SK-N-SH (cell line): Measurements from ENCODE around the gene COPS9. TPM values are rescaled to one million over a fixed set of nuclear protein-coding genes. Genes with fewer than 3 reads are reported as not detected.

Experiments
- CTCF ChIA-PET: fragments of 300-600, 350-600 bp; formaldehyde crosslinking; extraction: SDS; loops from one replicate; lab custom pipeline; 2021; lab: Yijun Ruan, JAX
- POLR2A ChIA-PET: fragments of 350-600 bp; sonication (Branson Sonifier 250); formaldehyde crosslinking; extraction: SDS; loops from one replicate; lab custom pipeline; 2020; ENCODE audit warnings: antibody characterized with exemption, inconsistent platforms; lab: Yijun Ruan, JAX
- DNase-seq: peaks from one replicate; pipeline ENCODE4 v3.0.0; 2012
- H2AFZ ChIP-seq: fragments of 200-600 bp; sonication (generic); 2 replicates; pipeline ENCODE4 v1.8.1; 2016; ENCODE audit warnings: antibody characterized with exemption, mild to moderate bottlenecking, low read depth
- H3F3A ChIP-seq: fragments of 200-600 bp; sonication (generic); replicated peaks from 2 replicates; pipeline ENCODE3; 2016; ENCODE audit warnings: antibody characterized with exemption, mild to moderate bottlenecking; ENCODE audit not compliant: insufficient read depth
- H3K27ac ChIP-seq, 2 experiments: fragments of 200-500 bp in 1 of 2; fragments of 200-600 bp in 1 of 2; sonication (Bioruptor generic) in 1 of 2; sonication (generic), shearing (Covaris generic) in 1 of 2; 2 replicates each; pipeline versions ENCODE4 v1.5.1 to v1.6.1; 2014 to 2016; ENCODE audit warnings: low read depth in 2 of 2, inconsistent platforms in 1 of 2, low read length in 1 of 2, mild to moderate bottlenecking in 1 of 2, mixed read lengths in 1 of 2
- H3K27me3 ChIP-seq: fragments of 200-600 bp; sonication (generic), shearing (Covaris generic); 2 replicates; pipeline ENCODE4 v1.6.1; 2016; ENCODE audit warnings: mixed run types; ENCODE audit not compliant: insufficient read depth
- H3K36me3 ChIP-seq, 2 experiments: fragments of 200-500 bp in 1 of 2; fragments of 200-600 bp in 1 of 2; sonication (Bioruptor generic) in 1 of 2; sonication (generic) in 1 of 2; replicated peaks in 1 of 2; 2 replicates each; pipeline versions ENCODE3 to v1.5.1; 2014 to 2016; ENCODE audit warnings: low read length in 1 of 2, mild to moderate bottlenecking in 1 of 2; ENCODE audit not compliant: insufficient read depth in 2 of 2, control insufficient read depth in 1 of 2
- H3K4me1 ChIP-seq, 2 experiments: fragments of 200-500 bp in 1 of 2; fragments of 200-600 bp in 1 of 2; sonication (Bioruptor generic) in 1 of 2; sonication (generic), shearing (Covaris generic) in 1 of 2; 2 replicates each; pipeline versions ENCODE4 v1.5.1 to v1.6.1; 2014 to 2016; ENCODE audit warnings: low read depth in 1 of 2, low read length in 1 of 2, mixed run types in 1 of 2; ENCODE audit not compliant: insufficient read depth in 2 of 2, control insufficient read depth in 1 of 2
- H3K4me2 ChIP-seq: fragments of 200-600 bp; sonication (generic), shearing (Covaris generic); 2 replicates; pipeline ENCODE4 v1.6.1; 2017; ENCODE audit warnings: mixed run types
- H3K4me3 ChIP-seq, 2 experiments: fragments of 200-500 bp in 1 of 2; fragments of 200-600 bp in 1 of 2; sonication (Bioruptor generic) in 1 of 2; sonication (generic), shearing (Covaris generic) in 1 of 2; 2 replicates each; pipeline versions ENCODE4 v1.5.1 to v1.8.1; 2014 to 2016; ENCODE audit warnings: low read depth in 2 of 2, inconsistent platforms in 1 of 2, low read length in 1 of 2, mild to moderate bottlenecking in 1 of 2, mixed read lengths in 1 of 2, moderate library complexity in 1 of 2
- H3K79me2 ChIP-seq: fragments of 200-600 bp; sonication (generic); 2 replicates; pipeline ENCODE4 v1.8.1; 2017; ENCODE audit warnings: mild to moderate bottlenecking; ENCODE audit not compliant: insufficient read depth
- H3K9ac ChIP-seq: fragments of 200-600 bp; sonication (generic); 2 replicates; pipeline ENCODE4 v1.6.1; 2017; ENCODE audit warnings: mixed run types
- H3K9me2 ChIP-seq: fragments of 200-600 bp; sonication (generic); 2 replicates; pipeline ENCODE4 v1.6.1; 2017; ENCODE audit warnings: mixed run types
- H3K9me3 ChIP-seq: fragments of 200-600 bp; sonication (generic); 2 replicates; pipeline ENCODE4 v1.6.1; 2017; ENCODE audit warnings: mixed run types, mild to moderate bottlenecking, moderate library complexity
- H4K20me1 ChIP-seq: fragments of 200-600 bp; sonication (generic); 2 replicates; pipeline ENCODE4 v1.6.1; 2017; ENCODE audit warnings: mild to moderate bottlenecking, mixed run types; ENCODE audit not compliant: insufficient read depth
- EP300 ChIP-seq, 2 experiments: IDR thresholded peaks; 2 replicates each; pipeline versions ENCODE4 v1.4.0 to v1.6.1; 2012; ENCODE audit warnings: borderline replicate concordance in 1 of 2, low read depth in 1 of 2, low read length in 1 of 2
- FOSL2 ChIP-seq: IDR thresholded peaks from 2 replicates; pipeline ENCODE4 v1.4.0; 2012; ENCODE audit warnings: low read depth, mild to moderate bottlenecking, moderate library complexity, borderline replicate concordance
- FOXM1 ChIP-seq: IDR thresholded peaks from 2 replicates; pipeline ENCODE4 v1.4.0; 2012; ENCODE audit warnings: low read depth, mild to moderate bottlenecking
- IRF3 ChIP-seq: fragments of 150-350 bp; IDR thresholded peaks from 2 replicates; pipeline ENCODE4 v1.6.1; 2016; ENCODE audit warnings: mild to moderate bottlenecking, low read depth, low read length
- MAX ChIP-seq: IDR thresholded peaks from 2 replicates; pipeline ENCODE4 v1.4.0; 2012; ENCODE audit warnings: low read depth
- MEF2A ChIP-seq: IDR thresholded peaks from 2 replicates; pipeline ENCODE4 v1.4.0; 2012; ENCODE audit warnings: low read depth, borderline replicate concordance
- RCOR1 ChIP-seq: fragments of 150-350 bp; IDR thresholded peaks from 2 replicates; pipeline ENCODE4 v1.6.1; 2017; ENCODE audit warnings: antibody characterized with exemption, low read length
- SMC3 ChIP-seq: IDR thresholded peaks from 2 replicates; pipeline ENCODE4 v1.6.1; 2012; ENCODE audit warnings: low read depth, low read length, improper control_type of control experiment
- USF2 ChIP-seq: fragments of 150-350 bp; IDR thresholded peaks from 2 replicates; pipeline ENCODE4 v1.6.1; 2017; ENCODE audit warnings: antibody characterized with exemption, low read length, low read depth, borderline replicate concordance
- whole genome bisulfite sequencing: methylation state at CpG from one replicate; pipeline ENCODE4 v1.1.6; 2017; ENCODE audit warnings: low lambda C conversion rate; 5-methylcytosine and 5-hydroxymethylcytosine counted together
- polyA plus RNA-seq, 3 experiments: library from polyadenylated mRNA; depleted of rRNA; stranded (reverse); fragments of >200 nt; gene quantifications; 2 replicates each; pipeline ENCODE4 v1.2.3, GENCODE V29; 2012

The COPS9 gene
- polyA plus RNA-seq, 1 of the 3 experiments (the other 2 are of a cell fraction) = 717 TPM

GRCh38 chr2:240153418-240153817, 17.3 kb upstream of the COPS9 start:
- H3K4me1 ChIP-seq = peaks cover 0 to 10% of the 10 kb centered on the region in 2 experiments; a peak in 1 of 4 replicates
- no peak for TF ChIP-seq SMC3
- no peak for TF ChIP-seq MAX
- no peak for TF ChIP-seq MEF2A
- no peak for TF ChIP-seq IRF3
- no peak for TF ChIP-seq RCOR1
- no peak for TF ChIP-seq EP300 (IDR thresholded peaks at IDR 0.05; ENCODE audit: borderline replicate concordance in 1 of 2, low read depth in 1 of 2, low read length in 1 of 2)
- no peak for TF ChIP-seq FOXM1
- no peaks in the 10 kb centered on the region for H3K36me3 ChIP-seq
- H4K20me1 ChIP-seq = no peaks in the 10 kb centered on the region
- ChIA-PET CTCF (interaction anchor here (0.8 to 1.2 kb wide), 4 partner anchors 8 to 94 kb away, joined by 3 to 4 read pairs (median 3); no protein-coding TSS in a partner anchor), POLR2A (no interaction called here)
- H3K9me2 ChIP-seq = no peaks in the 10 kb centered on the region
- WGBS = 9% methylated on average over 2 of the region's 3 CpGs
- no peak overlapping the region for H3K9ac ChIP-seq
- no peaks in the 10 kb centered on the region for H3F3A ChIP-seq
- H3K9me3 ChIP-seq = no peaks in the 10 kb centered on the region
- H3K27ac ChIP-seq = no peak overlapping the region
- no peaks in the 10 kb centered on the region for H3K79me2 ChIP-seq
- no peak overlapping the region for H3K4me2 ChIP-seq
- no peak overlapping the region for H2AFZ ChIP-seq
- no peak overlapping the region for H3K4me3 ChIP-seq
- no peak for DNase-seq
- H3K27me3 ChIP-seq = no peaks in the 10 kb centered on the region

GRCh38 chr2:240151477-240152031, 15.4 kb upstream of the COPS9 start:
- Histone ChIP-seq H3K36me3 (no peaks in the 10 kb centered on the region), H3F3A (no peaks in the 10 kb centered on the region), H3K9me2 (no peaks in the 10 kb centered on the region), H2AFZ (no peak overlapping the region), H4K20me1 (no peaks in the 10 kb centered on the region), H3K9ac (no peak overlapping the region), H3K4me1 (peaks cover 0 to 10% of the 10 kb centered on the region in 2 experiments; a peak in 1 of 4 replicates), H3K4me3 (no peak overlapping the region), H3K9me3 (no peaks in the 10 kb centered on the region), H3K27ac (no peak overlapping the region), H3K79me2 (no peaks in the 10 kb centered on the region), H3K27me3 (no peaks in the 10 kb centered on the region), H3K4me2 (no peak overlapping the region)
- WGBS = 26% methylated on average over 10 of the region's 15 CpGs
- ChIA-PET POLR2A (interaction anchor here (1.5 kb wide), 1 partner anchor 285 kb away, joined by 8 read pairs; no protein-coding TSS in a partner anchor), CTCF (interaction anchor here (0.8 to 3.4 kb wide), 15 partner anchors 13 to 633 kb away, joined by 3 to 35 read pairs (median 6); partner anchors contain the start of gene OR6B3)
- no peak for DNase-seq
- TF ChIP-seq FOSL2 (no peak), RCOR1 (no peak), USF2 (no peak), FOXM1 (no peak)
